GM19397 (cell line): ENCODE data around the gene TESK2.
"Not testable (repeated sequence)": the region's sequence is repeated elsewhere in the genome, so short reads cannot be mapped to it uniquely, and the experiment has no call there.

Experiments
- ATAC-seq: cut with Tn5 transposase; IDR thresholded peaks from one replicate; pipeline ENCODE4 v1.9.1; 2021; ENCODE audit warnings: mild to moderate bottlenecking, moderate library complexity; ENCODE audit not compliant: unreplicated experiment

Gene TESK2

DNA sequence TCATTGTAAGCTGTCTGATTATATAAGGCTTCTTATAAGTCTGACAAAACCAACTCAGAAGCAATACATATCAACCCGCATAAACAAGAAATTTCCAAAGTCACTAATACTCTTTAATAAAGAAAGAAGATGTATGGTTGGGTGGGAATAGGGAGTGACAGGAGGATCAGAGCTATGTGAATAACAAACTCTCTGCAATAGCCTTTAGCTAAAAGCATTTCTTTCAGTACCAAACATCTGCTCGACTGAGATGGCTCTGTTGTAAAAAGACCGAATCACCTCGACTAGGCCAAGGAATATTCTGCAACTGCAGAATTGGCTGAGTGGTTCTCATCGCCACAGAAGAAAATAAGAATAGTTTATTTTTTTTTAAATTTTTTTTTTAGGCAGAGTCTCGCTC, 111.4 kb downstream of the TESK2 start:
- ATAC-seq: no peak

DNA sequence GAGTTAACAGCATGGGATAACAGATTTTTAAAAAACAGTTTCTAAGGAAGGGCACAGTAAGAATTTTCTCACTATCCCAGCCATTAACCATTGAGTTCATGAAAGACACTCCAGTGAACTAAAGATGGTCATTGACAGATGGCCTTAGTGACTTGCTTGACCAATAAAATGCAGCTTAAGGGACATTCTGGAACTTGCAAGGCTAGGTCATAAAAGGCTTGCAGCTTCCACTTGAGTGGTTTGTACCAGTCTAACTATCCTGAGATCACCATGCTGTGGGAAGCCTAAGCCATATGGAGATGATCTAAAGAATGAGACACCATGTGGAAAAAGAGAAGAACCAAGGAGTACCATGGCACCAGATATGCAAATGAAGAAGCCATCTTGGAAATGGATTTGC, 112.8 kb downstream of the TESK2 start:
- ATAC-seq: no peak

DNA sequence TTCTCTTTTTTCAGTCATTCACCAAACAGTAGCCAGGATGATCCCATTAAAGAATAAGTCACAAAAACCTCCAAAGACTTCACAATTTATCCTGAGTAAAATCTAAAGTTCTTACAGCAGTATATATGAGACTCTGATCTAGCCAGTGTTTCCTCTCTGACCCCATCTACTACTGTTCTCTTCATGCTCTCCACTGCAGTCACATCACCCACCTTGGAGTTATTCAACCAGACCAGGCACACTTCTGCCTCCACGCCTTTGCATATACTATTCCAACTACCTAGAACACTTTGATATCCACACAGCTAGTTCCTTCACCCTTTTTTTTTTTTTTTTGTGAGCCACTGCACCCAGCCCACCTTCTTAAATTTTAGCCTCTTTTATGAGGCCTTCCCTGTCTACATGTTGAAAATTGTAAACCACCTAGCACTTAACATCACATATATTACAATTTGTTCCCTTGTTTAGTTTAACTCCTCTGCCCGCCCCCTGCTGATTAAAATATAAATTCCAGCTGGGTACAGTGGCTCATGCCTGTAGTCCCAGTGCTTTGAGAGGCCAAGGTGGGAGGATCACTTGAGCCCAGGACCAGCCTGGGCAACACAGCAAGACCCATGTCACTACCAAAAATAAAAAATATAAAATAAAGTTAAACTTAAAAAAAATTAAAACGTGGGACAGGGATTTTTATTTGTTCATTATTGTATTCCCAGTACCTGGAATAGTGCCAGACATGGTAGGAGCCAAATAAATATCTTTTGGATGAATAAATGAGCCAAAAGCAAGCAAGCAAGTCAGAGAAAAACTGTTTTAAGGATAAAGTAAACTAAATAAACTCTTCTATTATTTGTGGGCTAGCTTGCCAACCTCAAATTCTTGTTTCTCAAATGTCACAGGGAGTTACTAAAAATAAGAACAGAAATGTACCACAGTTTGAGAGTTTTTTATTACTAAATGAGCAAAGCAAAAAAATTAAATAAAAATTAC, 115.6 kb downstream of the TESK2 start:
- ATAC-seq: no peak

DNA sequence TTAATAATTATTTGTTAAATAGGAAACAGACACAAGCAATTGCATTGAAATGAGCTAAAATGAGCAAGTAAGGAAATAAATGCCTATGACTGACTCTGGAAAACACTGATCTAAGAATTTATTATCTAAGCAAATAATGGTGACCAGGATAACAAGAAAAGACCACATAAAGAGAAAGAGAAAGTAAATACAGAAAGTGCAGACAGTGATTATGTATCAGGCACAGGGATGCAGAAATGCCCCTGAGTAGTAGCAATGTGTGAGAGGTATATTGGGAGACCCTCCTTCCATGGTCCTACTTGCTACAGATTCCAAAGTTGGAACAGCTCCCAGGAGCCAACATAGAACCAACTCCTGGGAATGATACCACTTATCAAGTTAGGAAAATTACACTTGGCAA, 117.4 kb downstream of the TESK2 start:
- ATAC-seq: no peak

DNA sequence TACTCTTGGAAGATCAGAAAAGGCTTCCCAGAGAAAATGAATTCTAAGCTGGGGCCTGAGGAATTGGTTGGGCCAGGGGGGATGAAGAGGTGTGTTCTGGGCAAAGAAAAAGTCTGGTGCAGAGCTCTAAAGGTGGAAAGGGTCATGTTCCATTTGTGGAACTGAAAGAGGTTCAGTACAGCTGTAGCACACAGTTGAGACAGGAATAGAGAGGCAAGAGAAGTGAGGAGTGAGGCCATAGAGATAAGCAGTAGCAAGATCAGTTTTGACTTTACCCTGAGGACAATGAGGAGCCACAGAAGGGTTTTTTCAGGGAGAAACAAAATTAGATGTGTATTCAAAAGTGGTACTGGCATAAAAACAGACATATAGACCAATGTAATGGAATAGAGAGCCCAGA, 120.4 kb downstream of the TESK2 start:
- peak; percentile 68 for ATAC-seq

DNA sequence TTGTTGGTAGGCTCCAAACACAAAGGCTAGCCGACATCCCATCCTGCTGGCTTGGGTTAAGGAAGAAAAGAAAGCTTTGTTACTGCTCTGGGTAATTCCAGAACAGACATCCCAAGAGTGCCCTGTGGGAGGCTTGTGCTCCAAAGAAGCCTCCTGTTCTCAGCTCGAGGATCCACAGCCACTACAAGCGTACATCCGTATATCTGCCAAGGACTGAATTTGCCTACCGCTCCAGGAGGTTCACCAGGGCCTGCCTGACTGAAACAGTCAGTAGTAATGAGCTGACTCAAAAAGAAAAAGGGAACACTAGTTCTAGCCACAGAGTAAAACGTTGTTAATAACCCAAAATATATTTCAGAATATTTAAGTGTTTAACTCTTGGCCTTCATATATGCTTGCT, 125.9 kb downstream of the TESK2 start:
- no peak for ATAC-seq

DNA sequence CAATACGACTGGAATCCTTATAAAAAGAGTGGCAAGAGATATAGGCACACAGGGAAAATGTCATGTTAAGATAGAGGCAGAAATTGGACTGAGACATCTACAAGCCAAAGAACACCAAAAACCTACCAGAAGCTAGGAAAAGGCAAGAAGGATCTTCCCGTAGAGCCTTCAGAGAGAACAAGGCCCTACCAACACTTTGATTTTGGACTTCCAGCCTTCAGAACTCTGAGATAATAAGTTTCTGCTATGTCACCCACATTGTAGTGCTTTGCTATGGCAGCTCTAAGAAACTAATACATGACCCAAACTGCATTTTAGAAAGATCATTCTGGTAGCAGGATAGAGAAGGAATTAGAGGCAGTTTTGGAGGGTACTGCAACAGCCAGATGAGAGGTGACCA, 126.7 kb downstream of the TESK2 start:
- ATAC-seq: no peak

DNA sequence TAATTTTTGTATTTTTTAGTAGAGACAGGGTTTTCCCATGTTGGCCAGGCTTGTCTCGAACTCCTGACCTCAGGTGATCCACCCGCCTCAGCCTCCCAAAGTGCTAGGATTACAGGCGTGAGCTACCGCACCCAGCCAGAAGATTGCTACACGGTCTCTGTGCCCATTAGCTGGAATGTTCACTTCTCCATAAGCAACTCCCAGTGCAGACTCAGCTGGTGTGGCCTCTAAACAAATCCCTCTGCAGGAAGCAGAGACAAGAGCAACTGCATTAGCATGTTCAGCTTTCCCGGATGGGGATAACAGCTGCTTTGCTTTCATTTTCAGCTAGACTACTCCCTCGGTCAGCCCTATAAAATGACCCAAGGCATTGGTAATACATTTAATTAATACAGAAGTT, 130.0 kb downstream of the TESK2 start:
- not testable (repeated sequence) for ATAC-seq

DNA sequence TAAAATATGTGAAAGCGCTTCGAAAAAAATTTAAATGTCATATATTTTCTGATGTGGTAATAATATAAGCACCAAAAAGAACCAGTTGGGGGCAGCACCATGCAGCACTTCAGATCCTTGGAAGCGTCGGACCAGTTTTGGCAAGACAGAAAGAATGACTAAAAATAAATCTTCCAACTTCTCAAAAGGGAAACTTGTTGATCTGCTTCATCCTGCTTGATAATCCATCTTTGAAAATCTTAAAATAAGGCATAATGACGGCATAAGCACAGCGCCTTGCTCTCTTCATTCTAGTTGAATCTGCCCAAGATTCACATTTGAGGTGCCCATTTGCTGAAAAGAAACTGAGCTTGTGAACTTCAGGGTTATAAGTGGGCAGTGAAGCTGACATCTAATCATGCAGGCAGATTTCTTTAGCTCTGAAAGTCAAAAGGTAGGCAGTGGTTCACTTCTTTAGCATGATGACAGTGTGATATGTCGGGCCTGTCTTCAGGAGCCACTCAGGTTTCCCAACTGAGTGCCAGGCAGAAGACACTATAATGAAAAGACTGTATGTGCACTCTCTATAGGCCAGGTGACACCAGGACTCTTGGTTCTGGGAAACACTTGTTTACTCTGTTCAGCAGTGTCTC, 131.0 kb downstream of the TESK2 start:
- ATAC-seq: no peak

DNA sequence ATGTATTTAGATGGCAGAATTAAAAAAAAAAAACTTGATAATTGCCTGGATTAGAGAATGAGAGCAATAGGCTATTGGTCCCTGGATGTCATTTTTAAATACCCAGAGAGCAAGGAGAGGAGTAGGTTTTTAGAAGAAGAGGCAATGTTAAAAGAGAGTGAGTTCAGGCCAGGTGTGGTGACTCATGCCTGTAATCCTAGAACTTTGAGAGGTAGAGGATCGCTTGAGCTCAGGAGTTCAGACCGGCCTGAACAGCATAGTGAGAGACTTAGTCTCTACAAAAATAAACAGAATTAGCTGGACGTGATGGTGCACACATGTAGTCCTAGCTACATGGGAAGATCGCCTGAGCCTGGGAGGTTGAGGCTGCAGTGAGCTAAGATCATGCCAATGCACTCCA, 134.8 kb downstream of the TESK2 start:
- no peak for ATAC-seq

DNA sequence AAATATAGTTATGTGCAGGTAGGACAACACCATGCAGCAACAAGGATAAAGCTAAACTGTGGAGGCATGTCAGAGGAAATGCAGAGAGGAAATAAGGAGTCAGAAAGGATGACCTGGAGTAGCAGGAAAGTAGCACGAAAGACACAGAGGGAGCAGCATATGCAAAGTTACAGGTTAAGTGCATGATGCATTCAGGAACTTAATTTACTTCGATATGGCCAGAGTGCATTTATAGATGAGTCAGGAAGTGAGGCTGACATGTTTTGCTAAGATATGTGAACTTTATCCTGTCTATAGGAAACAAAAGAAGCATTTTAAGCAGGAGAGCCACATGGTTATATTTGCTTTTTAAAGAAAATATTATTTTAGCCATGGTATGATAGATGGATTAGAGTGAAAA, 135.3 kb downstream of the TESK2 start:
- no peak for ATAC-seq

DNA sequence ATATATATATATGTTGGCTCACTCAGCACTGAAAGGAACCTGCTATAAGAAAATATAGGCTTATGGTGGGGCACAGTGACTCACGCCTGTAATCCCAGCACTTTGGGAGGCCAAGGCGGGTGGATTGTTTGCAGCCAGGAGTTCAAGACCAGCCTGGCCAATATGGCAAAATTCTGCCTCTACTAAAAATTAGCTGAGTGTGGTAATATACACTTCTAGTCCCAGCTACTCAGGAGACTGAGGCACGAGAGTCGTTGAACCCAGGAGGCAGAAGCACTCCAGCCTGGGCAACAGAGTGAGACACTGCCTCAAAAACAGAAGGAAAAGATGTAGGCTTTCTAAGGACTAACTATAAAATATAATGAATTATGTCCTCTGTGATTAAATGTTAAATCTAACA, 136.1 kb downstream of the TESK2 start:
- ATAC-seq: no peak

DNA sequence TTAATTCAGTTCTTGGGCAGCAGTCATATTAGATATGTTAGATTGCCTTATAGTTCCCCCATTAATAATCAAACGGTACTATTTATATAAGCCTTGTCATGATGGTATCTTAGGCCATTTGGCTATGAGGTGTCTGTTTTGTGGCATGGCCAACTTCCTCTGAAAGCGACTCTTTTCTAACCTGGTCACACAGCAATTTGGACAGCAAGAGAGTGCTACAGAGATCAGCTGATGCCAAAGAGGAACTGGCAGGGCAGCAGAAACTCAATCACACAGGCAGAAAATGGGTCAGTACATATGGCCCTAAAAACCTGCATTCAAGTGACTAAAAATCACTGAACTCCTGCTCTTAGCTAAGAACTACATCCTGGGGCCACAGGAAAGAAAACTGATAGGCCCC, 137.3 kb downstream of the TESK2 start:
- ATAC-seq: no peak

DNA sequence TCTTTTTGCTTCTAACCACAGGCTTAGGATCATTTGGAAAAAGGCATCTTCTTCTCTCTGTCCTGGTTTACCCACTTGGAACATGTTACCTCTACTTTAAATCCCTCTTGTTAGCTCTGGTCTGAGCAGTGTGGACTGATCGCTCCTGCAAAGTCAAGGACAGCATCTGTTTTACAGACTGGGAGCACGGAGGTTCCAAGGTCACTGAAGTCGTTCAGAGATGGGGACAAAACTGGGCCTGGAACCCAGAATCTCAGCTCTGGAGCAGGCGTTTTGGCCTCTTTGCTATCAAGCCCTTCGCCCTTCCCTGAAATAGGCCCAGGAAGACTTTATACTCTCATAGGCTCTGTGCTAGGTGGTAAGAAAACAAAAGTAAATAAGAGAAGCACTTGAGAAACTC, 139.5 kb downstream of the TESK2 start:
- ATAC-seq: no peak

DNA sequence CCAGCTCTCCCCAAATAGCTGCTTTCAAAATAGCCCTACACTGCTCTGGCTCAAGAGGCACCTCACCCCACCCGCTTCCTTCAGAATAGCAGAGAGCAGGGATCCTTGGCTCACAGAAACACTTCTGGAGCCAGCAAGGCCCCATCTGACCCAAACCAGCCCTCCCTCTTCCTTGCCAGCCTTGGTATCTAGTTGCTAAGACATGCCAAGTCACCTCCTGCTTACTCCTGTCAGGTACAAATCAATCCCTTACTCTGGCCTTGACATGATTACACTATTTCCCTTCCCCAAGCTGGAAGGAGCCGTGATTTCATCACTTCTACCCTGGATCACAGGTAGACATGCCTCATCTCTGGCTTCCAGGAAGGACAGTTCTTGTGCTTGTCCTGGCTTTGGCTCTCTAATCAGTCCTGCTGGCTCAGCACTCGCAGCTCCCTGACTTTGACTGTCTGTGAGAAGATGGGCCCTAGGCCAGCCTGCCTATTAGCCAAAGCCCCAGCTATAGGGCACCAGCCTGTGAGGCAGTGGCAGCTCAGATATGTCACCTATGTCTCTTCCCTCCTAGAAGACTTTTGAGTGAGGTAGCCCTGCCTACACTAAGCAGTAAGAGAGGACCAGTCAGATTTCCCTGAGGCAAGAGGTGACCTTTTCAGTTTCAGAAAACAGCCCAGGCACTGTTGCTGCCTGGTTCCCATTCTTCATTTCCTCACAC, 141.8 kb downstream of the TESK2 start:
- ATAC-seq: no peak

DNA sequence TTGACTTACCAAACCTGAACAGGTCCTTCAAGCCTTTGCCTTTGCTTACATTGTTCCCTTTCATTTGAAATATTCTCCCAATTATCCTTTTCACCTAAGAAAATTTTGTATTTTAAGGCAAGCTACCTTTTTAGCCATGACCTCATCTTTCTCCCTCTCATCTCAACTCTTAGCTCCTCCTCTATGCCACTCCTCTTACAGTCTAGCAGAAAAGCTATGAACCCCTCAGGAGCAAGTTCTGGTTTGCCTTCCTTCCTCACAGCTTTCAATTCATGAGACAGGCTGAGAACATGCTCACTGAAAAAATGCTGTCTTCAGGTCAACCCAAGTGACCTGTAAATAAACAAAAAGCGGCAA, 142.4 kb downstream of the TESK2 start:
- no peak for ATAC-seq

DNA sequence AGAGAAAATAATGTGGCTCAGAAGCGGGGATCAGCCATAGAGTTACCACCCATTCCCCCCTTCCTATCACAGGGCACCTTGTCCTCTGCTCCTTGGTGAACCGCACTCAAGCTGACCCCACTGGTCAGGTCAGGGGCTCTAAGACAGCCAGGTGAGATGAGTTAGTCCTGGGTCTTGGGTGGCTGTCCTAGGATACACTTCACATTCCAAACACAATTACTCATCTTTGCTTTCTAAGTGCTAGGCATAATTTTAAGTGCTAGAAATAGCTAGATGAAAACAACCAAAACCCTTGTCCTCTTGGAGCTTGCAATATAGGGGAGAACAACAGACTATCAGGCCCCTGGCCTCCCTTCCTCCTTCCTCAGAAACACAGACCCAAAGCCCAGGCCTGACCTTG, 142.9 kb downstream of the TESK2 start:
- ATAC-seq: no peak

DNA sequence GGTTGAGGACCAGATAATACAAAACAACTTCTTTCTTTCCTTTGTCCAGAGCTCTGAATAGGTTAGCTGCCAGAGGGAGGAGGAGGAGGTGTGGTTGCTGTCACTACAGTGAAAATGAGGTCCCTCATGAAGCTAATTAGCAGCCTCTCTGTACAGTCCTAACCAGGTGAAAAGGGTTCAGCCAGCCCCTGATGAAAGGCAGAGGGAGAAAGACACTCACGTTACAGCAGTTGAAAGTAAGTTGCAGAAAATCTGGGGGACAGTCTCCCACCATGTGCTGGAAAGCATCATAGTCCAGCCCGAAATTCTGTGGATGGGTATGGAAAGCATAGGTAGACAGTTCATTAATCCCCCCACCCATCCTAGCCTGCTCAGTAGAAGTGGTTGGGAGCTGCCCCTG, 144.5 kb downstream of the TESK2 start:
- ATAC-seq: no peak

DNA sequence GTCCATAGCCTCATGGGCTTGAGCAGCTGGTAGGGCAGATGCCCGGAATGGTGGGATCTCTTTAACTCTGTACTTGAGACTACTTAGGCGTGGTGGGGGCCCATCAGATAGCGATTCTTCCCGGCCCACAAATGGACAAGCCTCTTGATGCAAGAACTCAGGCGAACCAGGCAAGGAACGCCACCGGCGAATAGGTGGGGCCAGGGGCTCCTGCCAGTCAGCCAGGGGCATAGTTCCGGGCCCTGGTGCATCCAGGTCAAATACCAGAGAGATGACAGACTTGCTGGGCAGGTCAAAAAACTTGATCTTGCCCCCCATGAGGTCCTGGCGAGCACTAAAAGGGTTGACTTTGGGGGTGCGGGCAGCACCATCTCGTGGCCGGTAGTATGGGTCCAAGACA, 145.9 kb downstream of the TESK2 start:
- ATAC-seq: no peak

DNA sequence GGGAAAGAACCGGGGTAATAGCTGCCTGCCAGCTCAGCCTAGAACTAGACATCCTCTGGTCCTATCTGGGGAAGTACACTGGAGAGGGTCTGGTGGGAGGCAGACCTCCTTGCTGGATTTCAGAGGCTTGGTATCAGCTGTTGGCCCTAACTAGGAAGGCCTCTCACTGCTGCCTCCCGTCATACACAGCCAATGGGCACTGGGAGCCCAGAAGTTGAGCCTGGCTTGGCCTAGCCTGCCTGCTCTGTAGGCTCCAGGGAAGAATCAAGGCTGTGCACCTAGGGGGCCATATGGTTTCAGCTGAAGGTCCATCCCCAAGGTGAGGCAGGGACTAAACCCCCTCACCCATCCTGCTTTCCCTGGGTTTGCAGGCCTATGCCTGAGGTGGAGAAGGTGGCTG, 146.5 kb downstream of the TESK2 start:
- ATAC-seq: no peak

DNA sequence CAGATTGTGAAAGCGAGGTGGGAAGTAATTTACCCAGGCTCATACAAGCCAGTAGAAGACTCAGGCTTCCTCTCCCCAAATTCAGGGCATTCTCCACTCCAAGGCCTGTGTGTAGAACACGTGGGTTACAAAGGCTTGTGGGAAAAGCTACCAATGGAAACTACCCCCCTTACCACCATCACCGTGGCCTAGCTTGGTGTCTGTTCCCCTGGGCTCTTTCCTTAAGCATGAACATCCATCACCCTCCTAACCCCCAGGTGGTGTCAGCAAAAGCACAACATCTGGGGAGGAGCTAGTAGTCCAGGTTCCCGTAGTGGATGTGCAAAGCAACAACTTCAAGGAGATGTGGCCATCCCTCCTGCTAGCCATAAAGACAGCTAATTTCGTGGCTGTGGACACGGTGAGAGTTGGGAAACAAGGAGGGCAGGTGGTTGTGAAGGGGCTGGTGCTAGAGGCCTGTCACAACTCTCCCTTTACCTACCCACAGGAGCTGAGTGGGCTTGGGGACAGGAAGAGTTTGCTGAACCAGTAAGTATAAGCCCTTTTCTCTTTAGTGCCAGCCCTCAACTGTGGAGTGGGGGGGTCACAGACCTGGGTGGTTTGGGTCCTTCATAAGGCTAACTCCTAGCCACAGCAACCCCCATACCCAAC, 150.0 kb downstream of the TESK2 start:
- no peak for ATAC-seq
